Stimulated activated naive CD8-positive, alpha-beta T cell treated with anti-CD3 and anti-CD28 coated beads, Interleukin-15, Interleukin-2, amounts not matched to agents 100 U/mL and 50 U/mL, for 24 hours (primary cell): ENCODE results near the gene SGIP1.
"Not testable (repeated sequence)": the region's sequence is repeated elsewhere in the genome, so short reads cannot be mapped to it uniquely, and the experiment has no call there.

Source experiments
- ATAC-seq: fragments of 150-1000 bp; cut with Tn5 transposase; one replicate; pipeline ENCODE4 v1.10.0; 2021
- DNase-seq: peaks from one replicate; pipeline ENCODE4 v3.0.0; 2021

SGIP1 gene

DNA sequence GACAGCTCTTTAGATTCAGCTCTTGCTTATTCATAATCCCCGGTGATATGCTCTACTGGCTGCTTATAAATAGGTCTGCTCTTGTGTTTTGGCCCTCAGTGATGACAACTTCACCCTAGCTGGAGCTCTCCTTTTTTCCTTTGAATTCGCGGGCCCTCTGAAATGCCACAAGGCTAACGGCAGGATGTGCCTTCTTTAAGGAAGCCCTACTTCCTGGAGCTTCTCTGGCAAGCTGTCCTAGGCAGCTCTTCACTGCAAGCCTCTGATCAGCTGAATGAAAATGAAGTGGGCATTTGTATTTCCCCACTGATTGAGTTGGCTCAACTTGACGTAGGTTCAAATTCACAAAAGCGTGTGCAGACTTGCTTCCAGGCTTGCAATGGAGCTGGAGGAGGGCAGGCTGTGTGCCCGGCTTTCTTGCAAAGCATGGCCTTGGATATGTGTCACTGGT, 22.2 kb downstream of the SGIP1 start:
- DNase-seq, result no peak

DNA sequence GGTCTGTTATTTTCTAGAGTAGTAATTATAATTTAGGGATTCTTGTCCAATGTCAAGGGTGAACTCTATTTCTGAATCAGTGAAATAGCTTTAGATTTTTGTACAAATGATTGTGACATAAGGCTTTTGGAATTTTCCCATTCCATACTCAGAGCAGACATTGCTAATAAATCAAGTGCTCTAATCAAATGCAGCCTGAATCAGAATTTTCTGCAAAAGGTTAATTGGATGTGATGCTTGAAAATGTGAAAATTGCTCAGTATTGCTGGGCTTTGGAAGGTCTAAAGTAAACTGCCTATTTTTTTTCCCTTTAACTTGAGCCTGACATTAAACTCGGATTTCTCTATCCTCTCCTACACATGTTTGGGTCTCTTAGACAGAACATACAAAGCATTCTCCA, 23.2 kb downstream of the SGIP1 start:
- DNase-seq (no peak), ATAC-seq (no peak)

More for the DNA sequence above, 22.2 kb downstream of the SGIP1 start:
- ATAC-seq, result no peak

- no peak for ATAC-seq
- DNase-seq, result no peak
Measured at GRCh38 chr1:66559517-66559916, 25.6 kb downstream of the SGIP1 start.

DNA sequence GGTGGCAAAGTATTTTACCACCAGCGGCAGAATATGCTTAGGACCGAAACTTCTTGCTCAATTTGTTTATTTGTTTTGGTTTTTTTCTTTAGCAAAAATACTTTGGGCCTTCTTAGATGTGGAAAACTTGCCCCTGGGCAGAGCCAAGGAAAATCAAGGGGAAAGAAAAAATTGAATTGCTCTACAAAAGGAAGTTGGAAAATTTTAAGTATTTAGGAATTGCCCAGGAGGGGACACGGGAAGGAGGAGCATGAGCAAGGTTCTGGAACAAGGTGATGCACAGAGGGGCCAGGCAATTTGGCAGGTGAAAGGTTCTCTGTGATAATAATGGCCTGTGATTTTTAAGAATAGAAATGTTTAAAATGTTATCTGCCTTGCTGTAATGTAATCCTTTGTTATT, 28.6 kb downstream of the SGIP1 start:
- ATAC-seq, result no peak
- DNase-seq, result no peak

- ATAC-seq, result no peak
Measured at GRCh38 chr1:66563094-66563800, 29.3 kb downstream of the SGIP1 start.

DNA sequence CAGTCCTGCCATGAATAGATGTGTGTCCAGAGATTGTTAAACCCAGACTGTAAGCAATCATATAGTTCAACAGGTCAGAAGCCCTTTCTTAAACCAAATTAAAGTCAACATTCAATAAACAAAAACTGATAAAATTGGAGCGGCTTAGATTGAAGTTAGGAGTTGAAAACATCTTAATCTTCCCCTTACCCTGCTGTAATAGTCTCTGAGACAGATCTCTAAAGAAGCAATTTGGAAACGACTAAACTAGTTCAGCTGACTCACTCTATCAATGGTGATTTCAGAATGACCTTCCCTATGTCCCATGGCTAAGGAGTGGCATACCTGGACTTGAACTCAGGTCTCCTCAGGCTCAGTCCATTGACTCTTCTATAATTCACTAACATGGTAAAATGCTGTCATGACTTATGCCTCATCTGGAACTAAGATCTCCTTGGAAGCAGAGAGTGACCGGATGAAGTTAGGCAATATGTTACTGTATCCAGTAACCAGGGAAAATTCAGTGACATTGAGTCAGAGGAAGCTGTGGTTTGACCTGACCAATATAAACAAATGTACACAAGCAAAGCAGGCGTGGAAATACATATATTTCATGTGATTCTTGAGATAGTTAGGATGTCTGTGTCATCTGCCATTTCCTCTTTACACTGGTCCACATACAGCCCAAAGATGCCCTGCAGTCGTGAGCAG, 30.1 kb downstream of the SGIP1 start:
- DNase-seq, result no peak
- ATAC-seq, result no peak

More at GRCh38 chr1:66563094-66563800, 29.3 kb downstream of the SGIP1 start:
- DNase-seq, result no peak

GRCh38 chr1:66570196-66570595, 36.2 kb downstream of the SGIP1 start:
- no peak for ATAC-seq

GRCh38 chr1:66571789-66572188, 37.8 kb downstream of the SGIP1 start:
- ATAC-seq (no peak), DNase-seq (no peak)

More at GRCh38 chr1:66570196-66570595, 36.2 kb downstream of the SGIP1 start:
- no peak for DNase-seq

- DNase-seq, result no peak
- ATAC-seq, result no peak
Measured at GRCh38 chr1:66575739-66576138, 41.8 kb downstream of the SGIP1 start.

DNA sequence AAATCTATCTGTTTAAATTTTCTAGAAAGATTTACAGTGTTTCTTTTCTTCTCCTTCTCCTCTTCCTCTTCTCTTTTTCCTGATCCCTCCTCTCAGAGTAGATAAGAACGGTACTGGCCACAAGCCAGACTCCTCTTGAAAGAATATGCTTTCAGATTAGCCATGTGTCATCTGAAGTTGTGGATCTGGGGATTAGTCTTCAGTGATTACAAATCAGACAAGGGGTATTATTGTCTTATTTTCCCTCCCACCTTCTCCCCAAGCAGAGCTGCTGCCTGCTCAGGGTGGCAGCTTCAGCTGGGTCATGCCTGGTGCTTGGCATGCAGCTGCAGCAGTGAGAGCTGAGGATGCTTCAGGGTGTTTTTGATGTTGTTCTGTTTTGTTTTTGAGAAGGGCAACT, 42.7 kb downstream of the SGIP1 start:
- ATAC-seq, result no peak
- no peak for DNase-seq

DNA sequence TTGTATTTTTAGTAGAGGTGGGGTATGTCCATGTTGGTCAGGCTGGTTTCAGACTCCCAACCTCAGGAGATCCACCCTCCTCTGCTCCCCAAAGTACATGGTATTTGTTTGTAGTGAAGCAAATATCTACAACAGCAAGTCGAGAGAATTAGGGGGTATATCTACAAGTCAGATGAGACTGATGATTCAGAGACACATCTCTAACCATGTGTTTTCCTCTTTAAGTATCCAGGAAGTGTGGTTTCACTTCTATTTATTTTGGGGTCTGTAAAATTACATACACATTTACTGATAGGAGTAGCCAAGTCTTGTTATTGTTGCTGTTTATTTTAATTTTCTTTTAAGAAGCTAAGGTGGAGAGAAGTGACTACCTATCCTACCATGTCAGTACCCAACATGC, 44.9 kb downstream of the SGIP1 start:
- no peak for ATAC-seq
- no peak for DNase-seq

GRCh38 chr1:66580081-66580480, 46.1 kb downstream of the SGIP1 start:
- no peak for DNase-seq
- ATAC-seq, result no peak

GRCh38 chr1:66583021-66583420, 49.1 kb downstream of the SGIP1 start:
- ATAC-seq (no peak), DNase-seq (no peak)

DNA sequence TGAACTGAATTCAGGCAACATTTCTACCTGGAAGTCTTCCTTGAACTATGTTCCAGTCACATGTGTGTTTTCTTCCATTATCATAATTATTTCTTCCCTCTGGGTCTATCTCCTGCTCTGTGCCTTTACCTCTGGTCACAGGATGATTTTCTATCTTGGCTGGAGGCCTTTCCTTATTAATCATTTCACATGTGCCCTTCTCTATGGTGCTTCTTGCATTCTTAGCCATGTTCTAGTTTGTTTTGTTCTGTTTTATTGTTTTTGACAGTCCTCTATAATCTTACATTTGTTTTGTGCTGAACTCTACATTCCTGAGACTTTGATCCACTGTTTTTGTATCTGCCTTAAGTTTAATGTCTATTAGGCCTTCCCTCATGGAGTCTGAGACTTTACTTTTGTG, 51.0 kb downstream of the SGIP1 start:
- ATAC-seq (no peak), DNase-seq (no peak)

DNA sequence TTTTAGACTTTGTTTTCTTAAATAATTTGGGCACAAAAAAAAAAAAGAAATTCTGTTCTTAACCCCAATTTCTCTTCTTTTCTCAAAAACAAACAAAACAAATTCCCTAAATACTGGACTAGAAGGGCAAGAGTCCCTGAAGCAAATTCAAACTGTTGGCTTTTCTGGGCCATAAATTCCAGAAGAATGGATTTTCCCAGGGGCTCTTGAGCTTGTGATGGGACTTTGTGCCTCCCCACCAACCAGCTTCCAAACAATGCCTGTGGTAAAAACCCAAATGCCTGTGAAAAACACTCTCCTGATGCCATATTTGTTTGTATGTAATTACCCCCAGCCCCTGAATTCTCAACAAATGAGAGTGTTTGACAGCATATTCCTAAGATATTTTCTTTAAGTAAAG, 55.4 kb downstream of the SGIP1 start:
- no peak for DNase-seq
- no peak for ATAC-seq

- ATAC-seq, DNase-seq: not testable (repeated sequence)
Measured at GRCh38 chr1:66592106-66592507, 58.2 kb downstream of the SGIP1 start.

- no peak for DNase-seq
- peak; percentile 63 for ATAC-seq
Measured at GRCh38 chr1:66596191-66596590, 62.2 kb downstream of the SGIP1 start.

- no peak for ATAC-seq
- DNase-seq, result no peak
Measured at GRCh38 chr1:66597500-66597899, 63.5 kb downstream of the SGIP1 start.

DNA sequence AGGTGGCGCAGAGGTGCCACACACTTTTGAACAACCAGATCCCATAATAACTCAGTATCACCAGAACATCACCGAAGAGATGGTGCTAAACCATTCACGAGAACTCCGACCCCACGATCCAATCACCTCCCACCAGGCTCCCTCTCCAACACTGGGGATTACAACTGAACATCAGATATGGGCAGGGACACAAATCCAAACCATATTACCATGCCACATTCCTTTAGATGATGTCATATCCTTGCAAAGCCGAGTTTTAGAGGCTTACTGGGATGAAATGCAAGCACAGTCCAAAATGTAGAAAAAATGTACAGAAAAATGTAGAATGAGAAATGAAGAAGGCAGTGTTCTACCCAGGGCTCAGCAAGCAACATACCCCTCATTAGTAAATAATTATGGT, 64.7 kb downstream of the SGIP1 start:
- DNase-seq (no peak), ATAC-seq (no peak)

DNA sequence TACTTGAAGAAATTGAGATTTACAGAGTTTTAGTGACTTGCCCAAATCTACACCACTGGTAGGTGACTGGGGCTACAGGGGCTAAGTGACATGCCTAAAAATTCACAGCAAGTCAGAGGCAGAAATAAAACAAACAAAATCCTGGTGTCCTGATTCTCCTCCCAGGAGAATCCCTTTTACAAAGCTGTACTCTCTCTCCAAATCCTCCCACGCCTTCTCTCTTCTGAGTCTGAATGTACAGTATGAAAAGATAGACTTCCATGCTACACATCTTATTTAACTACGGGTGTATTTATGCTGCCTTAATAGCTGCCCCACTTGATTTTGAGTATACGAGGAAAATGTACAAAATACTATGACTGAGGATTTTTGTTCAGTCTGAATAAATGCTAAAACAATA, 65.4 kb downstream of the SGIP1 start:
- ATAC-seq (no peak), DNase-seq (no peak)

- DNase-seq (no peak), ATAC-seq (no peak)
Measured at GRCh38 chr1:66599899-66600737, 66.2 kb downstream of the SGIP1 start.

DNA sequence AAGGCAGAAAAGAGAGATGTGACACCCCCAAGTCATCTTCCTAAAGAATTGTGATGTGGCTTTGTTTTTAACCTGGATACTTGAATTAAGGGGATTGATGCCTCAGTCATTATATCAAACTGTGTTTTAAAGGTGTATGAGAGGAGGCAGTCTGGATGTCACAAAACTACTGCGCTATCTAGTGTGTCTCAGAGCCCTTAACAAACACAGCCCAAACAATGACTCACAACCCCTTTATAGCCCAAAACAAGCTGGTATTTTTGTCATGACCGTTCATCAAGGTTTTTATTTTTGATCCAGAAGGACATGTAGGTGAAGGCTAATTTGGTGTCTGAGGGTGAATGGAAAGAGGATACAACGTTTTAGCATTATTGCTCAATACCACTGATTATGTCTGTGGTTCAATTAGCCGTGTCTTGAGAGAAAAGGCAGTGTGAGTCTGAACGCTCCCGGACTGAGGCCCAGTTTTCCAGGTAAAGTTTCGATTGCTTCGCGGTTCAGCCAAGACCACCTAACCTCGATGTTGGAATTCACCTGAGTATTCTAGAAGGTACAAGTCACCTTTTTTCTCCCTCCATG, 71.6 kb downstream of the SGIP1 start:
- ATAC-seq (no peak), DNase-seq (no peak)
